Activated CD4-positive, alpha-beta T cell treated with anti-CD3 and anti-CD28 coated beads, Interleukin-2, amount 50 U/mL, for 48 hours (primary cell): ENCODE data around the gene DISC1.

Experiments
- DNase-seq, 2 experiments: peaks; one replicate each; pipeline ENCODE4 v3.0.0-alpha.2; 2020

Gene DISC1

GRCh38 chr1:231972111-231972445 lies 345.5 kb downstream of the DISC1 start:
- DNase-seq, result no peak

GRCh38 chr1:231973830-231974229 lies 347.2 kb downstream of the DISC1 start:
- DNase-seq, result no peak

GRCh38 chr1:231976231-231976630 lies 349.6 kb downstream of the DISC1 start:
- no peak for DNase-seq

- no peak for DNase-seq
Measured at GRCh38 chr1:231981675-231982074, 355.1 kb downstream of the DISC1 start.

GRCh38 chr1:231982871-231983587 lies 356.4 kb downstream of the DISC1 start:
- no peak for DNase-seq

GRCh38 chr1:231983588-231984193 lies 357.1 kb downstream of the DISC1 start:
- no peak for DNase-seq

- DNase-seq, result no peak
Measured at GRCh38 chr1:231985296-231986023, 358.9 kb downstream of the DISC1 start.

- no peak for DNase-seq
Measured at GRCh38 chr1:231986631-231987336, 360.2 kb downstream of the DISC1 start.

GRCh38 chr1:231990388-231990787 lies 363.8 kb downstream of the DISC1 start:
- no peak for DNase-seq

GRCh38 chr1:231991231-231991630 lies 364.6 kb downstream of the DISC1 start:
- no peak for DNase-seq

- DNase-seq, result no peak
Measured at GRCh38 chr1:231993968-231994455, 367.4 kb downstream of the DISC1 start.

GRCh38 chr1:231998791-231999190 lies 372.2 kb downstream of the DISC1 start:
- no peak for DNase-seq

- DNase-seq, result no peak
Measured at GRCh38 chr1:232005300-232005699, 378.7 kb downstream of the DISC1 start.

GRCh38 chr1:232009741-232010140 lies 383.2 kb downstream of the DISC1 start:
- no peak for DNase-seq

- DNase-seq, result no peak
Measured at GRCh38 chr1:232011961-232012360, 385.4 kb downstream of the DISC1 start.

- DNase-seq, result no peak
Measured at GRCh38 chr1:232012773-232013386, 386.3 kb downstream of the DISC1 start.

GRCh38 chr1:232014941-232015340 lies 388.4 kb downstream of the DISC1 start:
- no peak for DNase-seq

GRCh38 chr1:232016616-232017015 lies 390.0 kb downstream of the DISC1 start:
- DNase-seq, result no peak

GRCh38 chr1:232017057-232017456 lies 390.5 kb downstream of the DISC1 start:
- no peak for DNase-seq

GRCh38 chr1:232017759-232018158 lies 391.2 kb downstream of the DISC1 start:
- no peak for DNase-seq

GRCh38 chr1:232018231-232019025 lies 391.8 kb downstream of the DISC1 start:
- DNase-seq, result no peak

- DNase-seq, result no peak
Measured at GRCh38 chr1:232019026-232019340, 392.4 kb downstream of the DISC1 start.
